GM21825 (cell line): ENCODE data around the gene TRIM60.
"Not testable (repeated sequence)": the region's sequence is repeated elsewhere in the genome, so short reads cannot be mapped to it uniquely, and the experiment has no call there.

ENCODE experiments used
- ATAC-seq: cut with Tn5 transposase; IDR thresholded peaks from one replicate; pipeline ENCODE4 v1.9.1; 2021; ENCODE audit warnings: mild to moderate bottlenecking, moderate library complexity; ENCODE audit not compliant: unreplicated experiment

Gene TRIM60

DNA sequence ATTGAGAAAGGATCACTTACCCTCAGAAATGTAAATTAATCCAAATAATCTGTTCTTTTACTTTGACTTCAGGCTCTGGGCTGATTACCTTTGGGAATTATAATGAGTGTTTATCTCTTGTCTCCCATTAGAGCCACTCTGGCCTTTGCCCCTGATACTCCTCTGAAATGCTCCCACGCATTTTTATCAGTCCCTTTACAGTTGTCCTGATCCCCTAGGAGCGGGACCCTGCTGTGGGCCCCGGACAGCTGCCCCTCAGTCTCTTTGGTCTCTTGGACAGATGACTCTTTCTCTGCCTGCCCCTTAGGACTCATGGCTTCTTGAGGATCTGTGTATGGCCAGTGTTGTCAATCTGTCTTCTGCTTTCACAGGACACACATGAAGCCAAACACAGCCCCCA is 20.8 kb downstream of the TRIM60 start:
- ATAC-seq = no peak

DNA sequence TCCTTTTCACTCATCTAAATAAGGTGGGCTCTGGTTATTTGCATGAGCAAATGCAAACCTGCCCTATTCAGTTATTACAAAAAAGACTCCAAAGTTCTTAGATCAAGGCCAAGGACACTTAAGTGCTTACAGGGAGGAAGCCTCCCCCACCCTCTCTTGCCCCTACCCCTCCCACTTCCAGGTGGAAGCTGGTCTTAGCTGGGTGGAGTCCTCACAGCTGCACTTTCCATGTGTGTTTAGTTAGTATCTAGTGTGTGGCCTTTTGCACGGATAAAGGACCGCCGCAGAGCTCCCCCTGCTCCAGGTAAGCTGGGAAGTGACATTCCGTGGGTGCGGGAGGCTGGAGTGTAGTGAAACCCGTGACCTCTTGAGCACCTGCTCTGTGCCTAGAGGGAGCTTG is 21.8 kb downstream of the TRIM60 start, which contains the start of gene TRIM75:
TRIM75 (plus strand) TSS at position 222 of the 400 bp plus-strand sequence. CDS start 5,282 bp downstream, outside the sequence.
- no peak for ATAC-seq

DNA sequence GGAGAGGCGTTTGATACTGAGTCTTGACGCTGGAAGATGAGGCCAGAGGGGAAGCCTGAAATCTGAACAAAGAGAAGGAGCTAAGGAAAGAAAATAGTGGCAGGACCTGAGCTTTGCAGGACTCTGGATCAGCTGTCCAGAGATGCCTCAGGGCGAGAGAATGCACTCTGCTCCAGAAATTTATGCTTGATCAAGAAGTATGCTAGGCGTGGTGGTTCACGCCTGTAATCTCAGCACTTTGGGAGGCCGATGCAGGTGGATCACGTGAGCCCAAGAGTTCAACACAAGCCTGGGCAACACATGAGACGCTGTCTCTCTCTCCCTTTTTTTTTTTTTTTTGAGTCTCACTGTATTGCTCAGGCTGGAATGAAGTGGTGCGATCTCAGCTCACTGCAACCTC is 23.8 kb downstream of the TRIM60 start:
- ATAC-seq = no peak

DNA sequence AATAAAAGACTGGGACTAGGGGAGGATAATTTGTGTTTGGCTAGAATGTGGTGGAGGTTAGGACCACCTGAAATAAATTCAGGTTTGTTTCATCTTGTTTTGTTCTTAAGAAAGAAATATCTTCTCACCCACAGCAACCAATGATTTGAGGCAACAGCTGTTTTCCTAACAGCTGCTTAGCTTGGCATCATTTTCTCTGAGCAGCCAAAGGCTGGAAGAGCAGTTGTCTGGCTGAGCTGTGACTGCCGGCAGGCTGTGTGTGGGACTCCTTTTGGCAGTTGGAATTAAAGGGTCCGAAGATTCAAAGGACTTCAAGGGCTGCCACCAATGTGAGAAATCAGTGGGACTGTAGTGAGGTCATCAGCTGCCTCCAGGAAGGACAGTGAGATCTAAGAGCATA is 26.9 kb downstream of the TRIM60 start:
- ATAC-seq = no peak

DNA sequence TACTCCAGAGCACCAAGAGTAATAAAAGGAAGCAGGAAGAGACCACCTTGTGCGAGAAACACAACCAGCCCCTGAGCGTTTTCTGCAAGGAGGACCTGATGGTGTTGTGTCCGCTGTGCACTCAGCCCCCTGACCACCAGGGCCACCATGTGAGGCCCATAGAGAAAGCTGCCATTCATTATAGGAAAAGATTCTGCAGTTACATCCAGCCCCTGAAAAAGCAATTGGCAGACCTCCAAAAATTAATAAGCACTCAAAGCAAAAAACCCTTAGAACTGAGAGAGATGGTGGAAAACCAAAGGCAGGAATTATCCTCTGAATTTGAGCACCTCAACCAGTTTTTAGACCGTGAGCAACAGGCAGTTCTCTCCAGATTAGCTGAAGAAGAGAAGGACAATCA is 27.6 kb downstream of the TRIM60 start:
- ATAC-seq = no peak

DNA sequence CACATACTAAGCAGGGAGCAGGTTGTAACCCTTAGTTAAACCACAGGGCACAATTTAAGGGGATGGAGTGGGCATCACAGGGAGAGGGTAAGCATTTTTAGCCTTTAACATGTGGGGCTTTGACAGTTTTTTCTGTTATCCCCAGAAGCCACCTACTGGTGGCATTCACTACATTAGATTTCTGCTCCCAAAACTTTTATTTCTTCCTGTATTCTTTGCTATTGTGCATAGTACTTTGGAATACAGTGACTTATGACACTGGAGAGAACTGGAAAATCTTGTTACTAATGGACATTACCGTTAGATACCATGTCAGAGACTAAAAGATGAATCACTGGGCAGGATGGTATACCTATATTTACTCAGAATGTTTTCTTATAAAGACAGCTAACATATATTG is 29.1 kb downstream of the TRIM60 start:
- ATAC-seq = no peak

DNA sequence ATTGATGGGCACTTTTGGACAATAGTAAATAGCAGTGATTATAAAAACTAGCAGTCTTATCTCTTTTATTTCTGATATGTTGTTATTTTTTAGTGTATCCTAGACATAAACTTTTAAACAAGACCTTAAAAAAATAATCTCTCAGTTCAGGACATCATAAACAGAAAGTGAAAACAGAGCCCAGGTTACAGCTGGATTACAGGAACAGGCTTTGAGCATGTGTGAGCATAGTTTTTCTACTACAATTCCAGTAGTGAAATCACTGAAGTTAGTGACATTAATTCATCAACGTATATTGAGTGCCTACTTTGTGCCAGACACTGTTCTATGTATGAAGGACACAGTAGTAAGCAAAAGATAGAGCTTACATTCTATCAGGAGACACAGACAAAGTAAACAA is 38.8 kb downstream of the TRIM60 start:
- no peak for ATAC-seq

DNA sequence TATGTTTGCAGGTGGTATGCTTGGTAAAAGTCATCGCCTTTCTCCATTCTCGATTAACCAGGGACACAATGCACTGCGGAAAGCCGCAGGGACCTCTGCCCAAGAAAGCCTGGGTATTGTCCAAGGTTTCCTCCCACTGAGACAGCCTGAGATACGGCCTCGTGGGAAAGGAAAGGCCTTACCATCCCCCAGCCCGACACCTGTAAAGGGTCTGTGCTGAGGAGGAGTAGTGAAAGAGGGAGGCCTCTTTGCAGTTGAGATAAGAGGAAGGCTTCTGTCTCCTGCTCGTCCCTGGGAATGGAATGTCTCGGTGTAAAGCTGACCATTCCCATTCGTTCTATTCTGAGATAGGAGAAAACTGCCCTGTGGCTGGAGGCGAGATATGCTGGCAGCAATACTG is 41.5 kb downstream of the TRIM60 start:
- ATAC-seq = not testable (repeated sequence)

DNA sequence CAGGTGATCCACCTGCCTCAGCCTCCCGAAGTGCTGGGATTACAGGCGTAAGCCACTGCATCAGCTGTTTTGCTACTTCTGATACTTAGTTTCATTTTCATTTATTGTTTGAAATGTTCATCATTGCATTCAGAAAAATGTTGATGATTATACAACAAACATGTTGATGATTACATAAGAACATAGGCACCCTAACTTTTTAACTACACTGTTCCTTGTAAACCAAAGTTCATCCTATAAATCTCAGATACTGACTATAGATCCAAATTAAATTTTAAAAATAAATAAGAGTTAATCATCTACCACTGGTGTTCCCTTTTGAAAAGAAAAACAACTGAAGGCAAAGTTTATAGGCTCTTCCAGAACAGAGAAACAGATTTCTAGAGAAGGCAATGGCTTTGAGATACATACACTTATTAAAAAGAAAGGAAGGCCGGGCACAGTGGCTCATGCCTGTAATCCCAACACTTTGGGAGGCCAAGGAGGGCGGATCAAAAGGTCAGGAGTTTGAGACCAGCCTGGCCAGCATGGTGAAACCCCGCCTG is 45.3 kb downstream of the TRIM60 start:
- no peak for ATAC-seq

DNA sequence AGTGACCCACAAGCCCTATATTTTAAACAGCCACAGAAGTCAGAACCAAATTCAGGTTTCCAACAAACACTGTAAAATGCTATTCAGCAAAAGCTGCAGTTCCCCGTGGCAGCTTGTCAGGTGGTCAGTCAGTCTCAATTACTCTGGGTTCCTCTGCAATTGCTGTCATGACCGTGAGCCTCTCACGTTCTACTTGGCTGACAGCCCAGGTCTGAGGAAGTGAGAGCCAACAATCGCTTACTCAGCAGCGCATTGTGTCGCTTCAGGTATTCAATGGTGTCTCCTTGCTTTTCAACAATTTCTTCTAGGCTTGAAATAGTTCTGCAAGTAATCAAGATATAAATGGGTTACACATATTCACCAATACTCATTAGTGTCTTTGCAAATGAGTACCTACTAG is 47.7 kb downstream of the TRIM60 start:
- ATAC-seq = no peak

DNA sequence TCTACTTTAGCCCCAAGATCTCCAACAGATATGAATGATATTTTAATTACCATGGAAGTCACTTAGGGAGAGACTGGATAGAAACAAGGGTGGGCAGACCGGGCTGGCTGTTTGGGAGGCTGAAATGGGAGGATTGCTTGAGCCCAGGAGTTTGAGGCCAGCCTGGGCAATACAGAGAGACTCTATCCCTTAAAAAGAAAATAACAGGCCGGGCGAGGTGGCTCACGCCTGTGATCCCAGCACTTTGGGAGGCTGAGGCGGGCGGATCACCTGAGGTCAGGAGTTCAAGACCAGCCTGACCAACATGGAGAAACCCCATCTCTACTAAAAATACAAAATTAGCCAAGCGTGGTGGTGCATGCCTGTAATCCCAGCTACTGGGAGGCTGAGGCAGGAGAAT is 53.0 kb downstream of the TRIM60 start:
- not testable (repeated sequence) for ATAC-seq

DNA sequence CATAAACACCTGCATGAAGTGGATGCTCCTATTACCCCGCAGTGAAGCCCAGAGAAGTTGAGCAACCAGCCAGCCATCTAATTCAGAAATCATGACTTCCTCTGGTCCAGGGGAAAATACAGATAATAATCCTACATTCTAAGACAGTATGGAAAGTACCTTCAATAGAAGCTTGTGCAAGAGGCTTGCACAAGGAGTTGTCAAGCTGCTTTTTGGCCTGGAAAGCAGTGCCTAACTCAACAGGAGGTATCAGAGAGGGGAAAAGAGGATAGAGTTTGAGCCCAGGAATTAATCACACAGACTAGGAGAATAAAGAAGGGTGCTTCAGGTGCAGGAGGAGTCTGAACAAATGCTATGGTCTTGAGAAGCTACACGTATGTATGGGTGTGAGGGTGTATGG is 54.1 kb downstream of the TRIM60 start:
- no peak for ATAC-seq

DNA sequence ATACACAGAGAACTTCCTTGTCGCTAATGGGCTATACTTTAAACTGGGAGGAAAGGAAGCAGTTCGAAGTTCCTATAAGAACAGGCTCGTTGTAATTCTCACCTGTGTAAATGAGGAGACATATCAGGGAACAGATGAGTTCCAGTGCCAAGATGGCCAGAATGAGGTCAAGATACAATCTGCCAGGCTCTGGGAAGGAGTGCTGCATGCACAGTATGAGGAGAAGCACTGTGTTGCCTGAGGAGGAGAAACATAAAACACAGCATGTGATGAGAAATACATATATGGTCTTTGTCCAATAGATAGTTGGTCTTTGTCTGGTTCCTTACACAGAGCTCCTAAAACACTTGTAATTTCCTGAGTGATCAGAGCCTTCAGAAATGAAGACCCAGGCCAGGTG is 56.6 kb downstream of the TRIM60 start:
- ATAC-seq = no peak
